Psoas muscle (tissue), 8 donors: Measurements from ENCODE around the gene SFRP5. TPM values are rescaled to one million over a fixed set of nuclear protein-coding genes. Genes with fewer than 3 reads are reported as not detected.

ENCODE experiments used
- ATAC-seq, 4 donors: fragments of 200-7000 bp; cut with Tn5 transposase; one replicate each; pipeline ENCODE4 v1.9.1; 2020; ENCODE audit warnings: moderate library complexity in 3 of 4, mild to moderate bottlenecking in 2 of 4
- DNase-seq, 2 donors: peaks; one replicate each; pipeline ENCODE4 v3.0.0-alpha.2; 2020
- H3K27ac ChIP-seq: fragments of 200-600 bp; one replicate; pipeline ENCODE4 v1.8.0; 2022
- H3K27me3 ChIP-seq, 3 donors: fragments of 200-600 bp in 1 of 3; one replicate each; pipeline versions ENCODE4 v1.6.1 to v1.8.0; 2013 to 2022; ENCODE audit warnings: low read length in 2 of 3, mild to moderate bottlenecking in 2 of 3, moderate library complexity in 1 of 3; ENCODE audit not compliant: insufficient read depth in 3 of 3
- H3K36me3 ChIP-seq, 2 donors: fragments of 200-600 bp in 1 of 2; one replicate each; pipeline versions ENCODE4 v1.6.1 to v1.8.0; 2013 to 2022; ENCODE audit warnings: low read depth in 1 of 2, mild to moderate bottlenecking in 1 of 2, moderate library complexity in 1 of 2; ENCODE audit not compliant: insufficient read depth in 1 of 2
- H3K4me1 ChIP-seq: fragments of 200-600 bp; one replicate; pipeline ENCODE4 v1.8.0; 2022
- H3K4me3 ChIP-seq: fragments of 200-600 bp; one replicate; pipeline ENCODE4 v1.8.0; 2022; ENCODE audit warnings: mild to moderate bottlenecking
- H3K9me3 ChIP-seq: fragments of 200-600 bp; one replicate; pipeline ENCODE4 v1.8.0; 2022
- CTCF ChIP-seq: fragments of 200-600 bp; IDR thresholded peaks from one replicate; pipeline ENCODE4 v1.8.0; 2022; ENCODE audit warnings: antibody characterized with exemption
- WGBS, 3 donors: extraction: QIAGEN DNeasy Blood & Tissue Kit; methylation state at CpG; one replicate each; pipeline versions ENCODE4 v1.1.6 to v1.1.7; 2013; 5-methylcytosine and 5-hydroxymethylcytosine counted together
- intact Hi-C, 2 donors: fragments of 100-400 bp; cut with DNase I; formaldehyde crosslinking; loops; one replicate each; pipeline versions ENCODE4 v1.11.0 to v1.14.2; 2022
- polyA plus RNA-seq, 3 donors: library from polyadenylated mRNA; stranded (reverse); fragments of 200-250 nt; gene quantifications; one replicate each; pipeline ENCODE4 v1.2.3, GENCODE V29; 2013
- total RNA-seq, 4 donors: library from RNA; stranded (reverse); fragmentation: NEBNext Ultra II Directional in 2 of 4; extraction: Animal tissue kit (Norgen Biotek cat#: 25700) in 2 of 4; gene quantifications; one replicate each; pipeline versions ENCODE4 v1.2.1 to v1.2.4, GENCODE V29; 2021 to 2023
- donor health status: healthy with polysubstance abuse.
- donor health status: DM: no; HTN: no; CAD: no; lungs with moderate emphysema.
- donor health status: Bipolar disorder and iron deficiency.
- donor health status: healthy.
- donor health status: DM: yes; HTN: yes; CAD: no.
- donor health status: DM: no; HTN: no; CAD: no.
- donor health status: DM: no; HTN: no; CAD: no.
- donor health status: DM: yes; HTN: yes; CAD: no.

The SFRP5 gene
- total and polyA plus RNA-seq, 7 donors: 0.16 to 0.73 (median 0.47) TPM; not detected in 2

- Histone ChIP-seq H3K4me3 (no peak overlapping the region), H3K4me1 (no peaks in the 10 kb centered on the region), H3K27me3 (peaks cover 0 to 9% (median 0%) of the 10 kb centered on the region in 3 donors), H3K27ac (no peak overlapping the region), H3K36me3 (peaks cover 0 to 38% of the 10 kb centered on the region in 2 donors), H3K9me3 (no peaks in the 10 kb centered on the region)
- TF ChIP-seq CTCF: no peak
- intact Hi-C loops: loop anchor here in 1 of 2 donors (10.0 kb wide), 1 partner anchor 283 kb away; no protein-coding TSS in a partner anchor
- peak in 1 of 2 donors; percentile 35 for DNase-seq
- ATAC-seq: no peak
- 86 to 89% (median 88%) methylated on average over 10 of the region's 10 CpGs for WGBS, 3 donors
These were observed 9.7 kb downstream of the SFRP5 start for GRCh38 chr10:97762056-97762455.

- Histone ChIP-seq H3K4me1 (no peaks in the 10 kb centered on the region), H3K9me3 (no peaks in the 10 kb centered on the region), H3K27ac (no peak overlapping the region), H3K36me3 (peaks cover 3 to 45% of the 10 kb centered on the region in 2 donors), H3K4me3 (no peak overlapping the region), H3K27me3 (peaks cover 0 to 9% (median 0%) of the 10 kb centered on the region in 3 donors)
- ATAC-seq (no peak), DNase-seq (peak in 1 of 2 donors; percentile 36)
- no peak for TF ChIP-seq CTCF
- 75 to 94% (median 77%) methylated on average over 8 of the region's 8 CpGs for WGBS, 3 donors
- intact Hi-C loops: loop anchor here in 1 of 2 donors (10.0 kb wide), 1 partner anchor 283 kb away; no protein-coding TSS in a partner anchor
These were observed 10.4 kb downstream of the SFRP5 start for GRCh38 chr10:97761331-97761865.

- Histone ChIP-seq H3K27me3 (peaks cover 0 to 3% (median 0%) of the 10 kb centered on the region in 3 donors), H3K4me3 (no peak overlapping the region), H3K27ac (no peak overlapping the region), H3K9me3 (no peaks in the 10 kb centered on the region), H3K36me3 (peaks cover 4 to 52% of the 10 kb centered on the region in 2 donors), H3K4me1 (no peaks in the 10 kb centered on the region)
- no peak for ATAC-seq
- peak in 1 of 2 donors; percentile 17 for DNase-seq
- no peak for TF ChIP-seq CTCF
- intact Hi-C loops: loop anchor here in 1 of 2 donors (10.0 kb wide), 1 partner anchor 284 kb away; no protein-coding TSS in a partner anchor
- 87 to 95% (median 89%) methylated on average over 11 of the region's 11 CpGs for WGBS, 3 donors
These were observed 11.1 kb downstream of the SFRP5 start for GRCh38 chr10:97760461-97761257.

- WGBS, 3 donors: 70 to 73% (median 72%) methylated on average over 5 of the region's 5 CpGs
- DNase-seq: peak in 1 of 2 donors; percentile 32
- H3K4me1 ChIP-seq: no peaks in the 10 kb centered on the region
- H3K9me3 ChIP-seq: no peaks in the 10 kb centered on the region
- no peak overlapping the region for H3K4me3 ChIP-seq
- intact Hi-C loops: loop anchor here in 1 of 2 donors (1.0 to 10.0 kb wide), 2 partner anchors 109 to 285 kb away; no protein-coding TSS in a partner anchor
- H3K27me3 ChIP-seq: no peaks in the 10 kb centered on the region
- ATAC-seq: no peak
- H3K27ac ChIP-seq: no peak overlapping the region
- peaks cover 4 to 59% of the 10 kb centered on the region in 2 donors for H3K36me3 ChIP-seq
- TF ChIP-seq CTCF: no peak
These were observed 11.9 kb downstream of the SFRP5 start for GRCh38 chr10:97759946-97760345.
